HEK293T (cell line): ENCODE data around the gene PRRT1B.

Experiments
- BHLHE40 ChIP-seq: fragments of 450-650 bp; IDR thresholded peaks from 2 replicates; pipeline ENCODE4 v1.6.1; 2016; ENCODE audit warnings: mild to moderate bottlenecking, moderate library complexity, borderline replicate concordance
- FOXA1 ChIP-seq: fragments of 450-650 bp; IDR thresholded peaks from 2 replicates; pipeline ENCODE4 v1.6.1; 2016; ENCODE audit warnings: mild to moderate bottlenecking
- FOXK2 ChIP-seq: fragments of 450-650 bp; IDR thresholded peaks from 2 replicates; pipeline ENCODE4 v1.6.1; 2016; ENCODE audit warnings: mild to moderate bottlenecking
- FOXM1 ChIP-seq: fragments of 450-650 bp; IDR thresholded peaks from 2 replicates; pipeline ENCODE4 v1.6.1; 2017; ENCODE audit warnings: mild to moderate bottlenecking, borderline replicate concordance
- LEF1 ChIP-seq: fragments of 450-650 bp; IDR thresholded peaks from 2 replicates; pipeline ENCODE4 v1.6.1; 2017; ENCODE audit warnings: mild to moderate bottlenecking, borderline replicate concordance
- NFRKB ChIP-seq: fragments of 450-650 bp; IDR thresholded peaks from 2 replicates; pipeline ENCODE4 v1.6.1; 2016; ENCODE audit warnings: mild to moderate bottlenecking, moderate library complexity
- SP1 ChIP-seq: fragments of 450-650 bp; IDR thresholded peaks from 2 replicates; pipeline ENCODE4 v1.6.1; 2017
- ZNF384 ChIP-seq: fragments of 450-650 bp; IDR thresholded peaks from 2 replicates; pipeline ENCODE4 v1.6.1; 2016

DNA sequence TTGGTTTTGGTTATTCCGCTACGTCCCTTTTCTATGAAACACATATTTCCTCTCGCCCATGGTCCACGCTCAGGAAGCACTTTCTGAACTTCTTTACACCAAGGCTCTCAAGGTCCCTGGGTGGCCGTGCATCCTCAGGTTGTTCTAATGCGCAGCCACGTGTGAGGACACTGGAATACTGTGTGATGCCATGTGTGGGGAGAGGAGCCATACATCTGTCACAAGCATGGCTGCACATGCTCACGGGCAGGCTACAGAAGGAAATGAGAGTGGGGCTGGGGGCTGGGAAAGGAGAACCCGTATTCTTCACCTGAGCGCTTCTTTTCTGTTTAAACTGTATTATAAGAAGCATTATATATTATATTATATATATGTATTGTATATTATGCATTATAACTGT is 36.7 kb downstream of the PRRT1B start:
- TF ChIP-seq FOXM1 (no peak), FOXA1 (no peak), BHLHE40 (no peak), ZNF384 (no peak), FOXK2 (no peak), LEF1 (no peak), NFRKB (no peak), SP1 (no peak)
